ENCODE data around the gene PDE6G. TPM values are rescaled to one million over a fixed set of nuclear protein-coding genes. Genes with fewer than 3 reads are reported as not detected.
"Not testable (repeated sequence)": the region's sequence is repeated elsewhere in the genome, so short reads cannot be mapped to it uniquely, and the experiment has no call there.

PDE6G gene
- total RNA-seq, 2 experiments from 2014 or later, result 10.0 to 10.9 TPM

DNA sequence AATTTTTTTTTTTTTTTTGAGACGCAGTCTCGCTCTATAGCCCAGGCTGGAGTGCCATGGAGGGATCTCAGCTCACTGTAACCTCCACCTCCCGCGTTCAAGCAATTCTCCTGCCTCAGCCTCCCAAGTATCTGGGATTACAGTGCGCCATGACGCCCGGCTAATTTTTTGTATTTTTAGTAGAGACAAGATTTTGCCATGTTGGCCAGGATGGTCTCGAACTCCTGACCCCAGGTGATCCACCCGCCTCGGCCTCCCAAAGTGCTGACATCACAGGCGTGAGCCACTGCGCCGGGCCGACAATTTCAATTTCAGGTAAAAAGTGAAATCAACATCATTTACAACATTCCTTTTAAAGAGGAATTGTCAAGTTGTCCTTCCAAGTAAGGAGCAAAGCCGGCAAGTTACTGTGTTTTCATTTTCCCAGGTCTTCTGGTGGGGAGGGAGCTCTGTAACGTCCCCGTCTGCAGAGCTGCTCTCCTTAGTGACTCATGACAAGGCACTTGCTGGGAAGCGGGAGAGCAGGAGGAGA lies 20.3 kb downstream of the PDE6G start:
- H3K4me1 Mint-ChIP-seq, result peaks cover 27% of the 10 kb centered on the region
- H3K9me3 Mint-ChIP-seq, result no peaks in the 10 kb centered on the region
- CTCF ChIA-PET, result interaction anchor here (1.0 to 1.2 kb wide), 2 partner anchors 35 to 384 kb away, joined by 3 to 4 read pairs; no protein-coding TSS in a partner anchor
- H3K36me3 Mint-ChIP-seq (ENCODE audit: low read depth), result peaks cover 16% of the 10 kb centered on the region
- no peak for DNase-seq
- POLR2A ChIA-PET, result interaction anchor here (0.6 to 3.5 kb wide), 9 partner anchors 11 to 67 kb away, joined by 4 to 26 read pairs (median 4); partner anchors contain the start of genes ARL16, CCDC137, HGS and MRPL12
- peak overlapping the region; percentile 83 for H3K27ac Mint-ChIP-seq
- H3K27me3 Mint-ChIP-seq, result no peaks in the 10 kb centered on the region
- peak overlapping the region; percentile 98 for H3K4me3 Mint-ChIP-seq

DNA sequence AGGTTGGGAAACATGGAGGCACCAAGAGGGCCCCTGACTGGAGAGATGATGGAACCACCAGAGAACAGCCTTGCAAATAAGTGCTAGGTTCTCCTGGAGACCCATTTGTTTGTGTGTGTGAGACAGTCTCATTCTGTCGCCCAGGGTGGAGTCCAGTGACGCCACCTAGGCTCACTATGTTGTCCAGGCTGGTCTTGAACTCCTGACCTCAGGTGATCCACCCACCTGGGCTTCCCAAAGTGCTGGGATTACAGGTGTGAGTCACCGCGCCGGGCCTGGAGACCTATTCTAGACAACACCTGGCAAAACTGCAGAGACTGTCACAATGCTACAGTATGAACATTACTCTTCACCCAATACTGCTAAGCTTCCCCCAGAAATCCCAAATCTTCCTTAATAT lies 20.9 kb downstream of the PDE6G start:
- ChIA-PET POLR2A (interaction anchor here (0.6 to 3.5 kb wide), 5 partner anchors 11 to 67 kb away, joined by 4 to 26 read pairs (median 8); partner anchors contain the start of genes CCDC137, MRPL12 and OXLD1), CTCF (interaction anchor here (1.2 kb wide), 1 partner anchor 384 kb away, joined by 3 read pairs; no protein-coding TSS in a partner anchor)
- Mint-ChIP-seq H3K4me1 (peaks cover 27% of the 10 kb centered on the region), H3K27me3 (no peaks in the 10 kb centered on the region), H3K9me3 (no peaks in the 10 kb centered on the region), H3K27ac (peak overlapping the region; percentile 83), H3K36me3 (ENCODE audit: low read depth) (peaks cover 16% of the 10 kb centered on the region), H3K4me3 (peak overlapping the region; percentile 98)
- DNase-seq, result no peak

DNA sequence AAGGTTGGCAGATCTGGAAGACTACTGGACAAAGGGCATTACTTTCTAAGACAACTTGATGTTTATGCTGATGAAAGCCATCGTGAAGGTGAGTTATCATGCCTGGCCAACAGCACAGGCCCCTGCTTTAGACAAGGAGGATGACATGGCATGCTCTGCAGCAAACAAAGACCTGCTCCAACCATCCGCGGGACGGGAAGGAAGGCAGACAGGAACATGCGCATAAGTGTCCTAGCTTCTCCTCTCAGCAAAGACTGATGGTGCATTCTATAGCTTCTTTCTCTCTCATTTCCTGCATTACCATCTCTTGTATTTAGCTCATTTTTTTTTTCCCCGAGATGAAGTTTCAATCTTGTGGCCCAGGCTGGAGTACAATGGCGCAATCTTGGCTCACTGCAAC lies 24.9 kb downstream of the PDE6G start:
- peaks cover 32% of the 10 kb centered on the region for H3K36me3 Mint-ChIP-seq (ENCODE audit: low read depth)
- no peaks in the 10 kb centered on the region for H3K9me3 Mint-ChIP-seq
- H3K27me3 Mint-ChIP-seq, result no peaks in the 10 kb centered on the region
- DNase-seq, result no peak
- H3K4me3 Mint-ChIP-seq, result no peak overlapping the region
- POLR2A ChIA-PET, result interaction anchor here (0.6 to 1.0 kb wide), 3 partner anchors 16 to 74 kb away, joined by 3 read pairs; partner anchors contain the start of genes CCDC137 and OXLD1
- peaks cover 25% of the 10 kb centered on the region for H3K4me1 Mint-ChIP-seq
- CTCF ChIA-PET, result interaction anchor here (2.0 kb wide), 1 partner anchor 31 kb away, joined by 5 read pairs; no protein-coding TSS in a partner anchor
- H3K27ac Mint-ChIP-seq, result peak overlapping the region; percentile 47

DNA sequence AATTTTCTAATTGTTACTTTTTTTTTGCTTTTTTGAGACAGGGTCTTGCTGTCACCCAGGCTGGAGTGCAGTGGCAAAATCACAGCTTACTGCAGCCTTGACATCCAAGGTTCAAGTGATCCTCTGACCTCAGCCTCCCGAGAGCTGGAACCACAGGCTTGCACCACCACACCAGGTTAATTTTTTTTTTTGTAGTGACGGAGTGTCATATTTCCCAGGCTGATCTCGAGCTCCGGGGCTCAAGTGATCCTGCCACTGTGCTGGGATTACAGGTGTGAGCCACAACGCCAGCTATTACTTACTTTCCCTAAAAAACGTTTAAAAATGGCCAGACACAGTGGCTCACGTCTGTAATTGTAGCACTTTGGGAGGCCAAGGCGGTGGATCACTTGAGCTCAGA lies 26.1 kb downstream of the PDE6G start:
- H3K4me3 Mint-ChIP-seq, result no peak overlapping the region
- H3K27me3 Mint-ChIP-seq, result no peaks in the 10 kb centered on the region
- H3K4me1 Mint-ChIP-seq, result peaks cover 15% of the 10 kb centered on the region
- POLR2A ChIA-PET, result no interaction called here
- CTCF ChIA-PET, result no interaction called here
- DNase-seq, result no peak
- H3K9me3 Mint-ChIP-seq, result no peaks in the 10 kb centered on the region
- no peak overlapping the region for H3K27ac Mint-ChIP-seq
- peaks cover 34% of the 10 kb centered on the region for H3K36me3 Mint-ChIP-seq (ENCODE audit: low read depth)

DNA sequence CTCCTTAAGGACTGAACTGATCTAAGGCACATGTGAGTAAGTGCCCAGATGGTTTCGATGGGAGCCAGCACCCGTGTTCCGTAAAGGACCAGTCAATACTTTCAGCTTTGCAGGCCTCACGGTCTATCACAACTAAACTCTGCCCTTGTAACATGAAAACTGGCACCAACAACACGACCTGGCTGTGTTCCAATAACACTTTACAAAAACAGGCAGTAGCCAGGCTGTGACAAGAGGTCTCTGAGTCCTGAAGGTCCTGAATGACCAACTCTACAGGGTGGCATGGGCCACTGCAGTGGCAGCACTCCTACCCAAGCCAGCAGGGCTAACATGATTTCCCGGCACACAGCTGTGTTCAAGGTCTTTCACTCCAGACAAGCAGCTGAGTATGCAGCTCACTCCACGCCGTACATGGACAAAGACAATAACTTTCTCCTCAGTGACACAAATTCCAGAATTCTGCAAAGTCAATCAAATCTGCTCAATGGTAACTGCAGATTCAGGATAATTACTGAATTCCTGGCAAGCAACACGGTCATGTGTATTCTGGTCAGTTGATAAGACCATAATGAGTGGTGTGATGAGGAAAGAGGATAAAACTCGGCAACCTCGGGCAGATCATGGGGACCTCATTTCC lies 34.7 kb downstream of the PDE6G start:
- peaks cover 9% of the 10 kb centered on the region for H3K4me1 Mint-ChIP-seq
- ChIA-PET CTCF (no interaction called here), POLR2A (interaction anchor here (1.1 kb wide), 1 partner anchor 15 kb away, joined by 4 read pairs; the partner anchor contains the start of gene NPLOC4)
- no peak overlapping the region for H3K4me3 Mint-ChIP-seq
- H3K27me3 Mint-ChIP-seq, result no peaks in the 10 kb centered on the region
- H3K27ac Mint-ChIP-seq, result no peak overlapping the region
- no peaks in the 10 kb centered on the region for H3K9me3 Mint-ChIP-seq
- DNase-seq, result no peak
- peaks cover 58% of the 10 kb centered on the region for H3K36me3 Mint-ChIP-seq (ENCODE audit: low read depth)

DNA sequence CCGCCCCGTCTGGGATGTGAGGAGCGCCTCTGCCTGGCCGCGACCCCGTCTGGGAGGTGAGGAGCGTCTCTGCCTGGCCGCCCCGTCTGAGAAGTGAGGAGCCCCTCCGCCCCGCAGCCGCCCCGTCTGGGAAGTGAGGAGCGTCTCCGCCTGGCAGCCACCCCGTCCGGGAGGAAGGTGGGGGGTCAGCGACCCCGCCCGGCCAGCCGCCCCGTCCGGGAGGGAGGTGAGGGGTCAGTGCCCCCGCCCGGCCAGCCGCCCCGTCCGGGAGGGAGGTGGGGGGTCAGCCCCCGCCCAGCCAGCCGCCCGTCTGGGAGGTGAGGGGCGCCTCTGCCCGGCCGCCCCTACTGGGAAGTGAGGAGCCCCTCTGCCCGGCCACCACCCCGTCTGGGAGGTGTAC lies 38.0 kb downstream of the PDE6G start:
- H3K4me3 Mint-ChIP-seq, CTCF ChIA-PET, H3K27me3 Mint-ChIP-seq, H3K27ac Mint-ChIP-seq, H3K9me3 Mint-ChIP-seq, POLR2A ChIA-PET, DNase-seq: not testable (repeated sequence)
- H3K4me1 Mint-ChIP-seq, result peaks cover 12% of the 10 kb centered on the region
- peaks cover 56% of the 10 kb centered on the region for H3K36me3 Mint-ChIP-seq (ENCODE audit: low read depth)

DNA sequence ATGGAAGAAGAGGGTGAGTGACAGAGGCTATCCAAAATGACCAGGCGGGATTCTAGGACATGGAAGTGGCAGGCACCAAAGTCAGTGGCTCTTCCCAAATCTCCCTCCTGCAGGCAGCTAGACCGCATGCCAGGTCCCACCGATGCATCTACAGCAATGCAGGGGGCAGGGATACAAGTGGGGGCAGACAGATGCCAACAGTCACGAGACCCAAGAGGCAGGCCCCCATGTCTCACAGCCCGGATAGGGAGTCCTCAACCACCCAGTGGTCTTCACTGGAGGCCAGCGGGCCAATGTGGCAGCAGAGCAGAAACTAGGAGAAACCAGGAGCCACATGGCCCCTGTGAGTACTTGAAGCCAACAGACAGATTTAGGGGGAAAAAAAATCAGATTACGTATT lies 39.5 kb downstream of the PDE6G start:
- H3K27ac Mint-ChIP-seq, result no peak overlapping the region

DNA sequence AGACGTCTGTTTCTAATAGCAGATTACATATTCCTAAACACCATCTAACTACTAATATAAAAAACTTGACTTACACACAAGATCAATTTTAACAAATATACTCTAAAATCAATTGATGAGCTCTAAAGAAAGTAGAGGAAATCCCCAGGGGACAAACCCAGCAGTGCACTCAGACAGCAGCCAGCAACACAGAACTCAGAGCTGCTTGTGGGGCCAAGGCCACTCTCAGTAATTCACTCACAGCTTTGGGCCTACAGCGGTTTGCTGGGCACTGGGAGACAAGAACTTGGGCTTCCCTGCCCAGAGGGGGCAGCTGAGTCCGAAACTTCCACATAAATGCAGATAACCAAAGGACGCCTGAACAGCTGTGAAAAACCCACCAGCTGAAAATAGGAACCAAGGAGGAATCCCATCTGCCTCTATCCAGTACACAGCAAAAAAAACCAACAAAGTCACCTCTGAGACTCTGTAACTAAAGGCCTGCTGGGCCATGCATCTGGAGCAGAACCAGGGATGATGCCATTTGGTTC lies 40.9 kb downstream of the PDE6G start:
- H3K36me3 Mint-ChIP-seq (ENCODE audit: low read depth), result peaks cover 49% of the 10 kb centered on the region

More for the DNA sequence above, 39.5 kb downstream of the PDE6G start:
- no peak overlapping the region for H3K4me3 Mint-ChIP-seq
- no peak for DNase-seq
- H3K27me3 Mint-ChIP-seq, result no peaks in the 10 kb centered on the region
- ChIA-PET POLR2A (no interaction called here), CTCF (no interaction called here)
- peaks cover 12% of the 10 kb centered on the region for H3K4me1 Mint-ChIP-seq
- H3K9me3 Mint-ChIP-seq, result no peaks in the 10 kb centered on the region
- peaks cover 62% of the 10 kb centered on the region for H3K36me3 Mint-ChIP-seq (ENCODE audit: low read depth)

DNA sequence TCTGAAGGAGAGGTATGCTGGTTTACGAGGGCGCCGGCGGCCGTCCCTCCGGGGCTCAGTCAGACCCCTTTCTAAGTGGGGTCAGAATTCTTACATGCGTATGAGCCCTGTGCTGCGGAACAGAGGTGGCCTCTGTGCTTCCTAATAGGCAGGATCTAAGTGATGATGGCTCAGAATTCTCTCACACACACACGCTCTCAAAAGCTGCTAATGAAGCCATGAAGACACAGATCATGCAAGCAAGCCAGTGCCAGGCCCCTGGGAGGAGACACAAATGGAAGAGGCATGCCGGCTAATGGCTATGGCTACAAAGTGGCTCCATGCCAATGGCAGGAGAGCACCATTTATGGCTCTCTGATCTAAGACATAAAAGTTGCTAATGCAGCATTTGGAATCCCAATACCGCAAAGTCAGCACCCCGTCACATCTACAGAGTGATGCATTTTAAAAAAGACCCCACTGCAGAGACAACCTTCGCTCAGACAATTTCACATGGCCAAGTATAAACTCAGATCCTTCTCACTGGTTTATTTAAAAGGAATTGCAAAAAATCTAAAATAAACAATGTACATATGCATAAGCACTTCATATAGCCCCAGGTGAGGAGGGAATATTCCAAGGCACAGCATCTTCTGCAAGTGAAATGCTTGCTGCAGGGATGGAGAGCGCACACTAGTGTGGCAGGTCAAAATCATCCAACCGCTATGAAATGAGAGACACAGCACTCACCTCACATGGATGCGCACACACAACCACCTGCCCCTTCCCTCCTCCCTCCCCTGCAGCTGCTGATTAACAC lies 44.0 kb downstream of the PDE6G start:
- CTCF ChIA-PET, result interaction anchor here (0.9 to 3.6 kb wide), 3 partner anchors 11 to 53 kb away, joined by 3 to 17 read pairs (median 3); no protein-coding TSS in a partner anchor
- Mint-ChIP-seq H3K4me1 (peaks cover 26% of the 10 kb centered on the region), H3K4me3 (no peak overlapping the region), H3K27ac (no peak overlapping the region), H3K9me3 (no peaks in the 10 kb centered on the region), H3K36me3 (ENCODE audit: low read depth) (peaks cover 59% of the 10 kb centered on the region), H3K27me3 (no peaks in the 10 kb centered on the region)
- POLR2A ChIA-PET, result interaction anchor here (1.4 kb wide), 1 partner anchor 12 kb away, joined by 4 read pairs; no protein-coding TSS in a partner anchor
- no peak for DNase-seq

More for the DNA sequence above, 40.9 kb downstream of the PDE6G start:
- CTCF ChIA-PET, result interaction anchor here (3.6 kb wide), 1 partner anchor 14 kb away, joined by 17 read pairs; no protein-coding TSS in a partner anchor
- POLR2A ChIA-PET, result interaction anchor here (1.2 kb wide), 1 partner anchor 16 kb away, joined by 3 read pairs; no protein-coding TSS in a partner anchor
- Mint-ChIP-seq H3K27ac (no peak overlapping the region), H3K9me3 (no peaks in the 10 kb centered on the region), H3K4me1 (peaks cover 12% of the 10 kb centered on the region), H3K27me3 (no peaks in the 10 kb centered on the region), H3K4me3 (no peak overlapping the region)
- DNase-seq, result no peak

DNA sequence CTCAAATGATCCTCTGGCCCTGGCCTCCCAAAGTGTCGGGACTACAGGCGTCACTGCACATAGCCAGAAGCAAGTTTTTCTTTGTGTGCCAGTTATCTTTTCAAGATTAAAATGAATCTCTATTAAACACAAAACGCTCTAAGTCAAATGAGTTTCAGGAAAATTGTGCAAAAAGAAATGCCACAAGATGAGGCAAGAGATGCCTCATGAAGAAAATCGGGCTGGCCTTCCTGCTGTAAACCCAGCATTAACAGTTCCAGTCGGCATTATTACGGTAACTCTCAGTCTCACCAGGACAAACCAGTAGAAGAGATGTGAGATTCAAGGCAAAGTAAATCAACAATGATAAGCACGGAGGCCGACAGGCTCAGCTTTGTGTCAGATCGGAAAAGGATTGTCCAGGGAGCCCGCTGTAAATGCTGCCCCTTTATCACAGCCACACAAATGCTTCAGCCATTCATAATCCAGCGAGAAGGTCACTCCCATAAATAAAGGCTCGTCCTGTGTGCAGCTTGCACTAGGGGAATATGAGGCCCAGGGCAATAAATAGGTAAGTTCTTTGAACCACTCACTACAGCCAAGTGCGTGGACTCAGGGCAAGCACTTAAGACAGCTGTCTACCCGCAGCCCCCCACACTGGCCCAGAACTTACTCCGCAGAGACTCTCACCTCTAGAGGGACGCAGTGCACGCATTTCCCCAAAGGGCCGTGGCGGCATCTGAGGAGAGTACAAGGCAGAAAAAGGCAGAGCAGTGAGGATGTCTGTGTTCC lies 46.6 kb downstream of the PDE6G start:
- peaks cover 59% of the 10 kb centered on the region for H3K36me3 Mint-ChIP-seq (ENCODE audit: low read depth)
- POLR2A ChIA-PET, result no interaction called here
- H3K27ac Mint-ChIP-seq, result no peak overlapping the region

DNA sequence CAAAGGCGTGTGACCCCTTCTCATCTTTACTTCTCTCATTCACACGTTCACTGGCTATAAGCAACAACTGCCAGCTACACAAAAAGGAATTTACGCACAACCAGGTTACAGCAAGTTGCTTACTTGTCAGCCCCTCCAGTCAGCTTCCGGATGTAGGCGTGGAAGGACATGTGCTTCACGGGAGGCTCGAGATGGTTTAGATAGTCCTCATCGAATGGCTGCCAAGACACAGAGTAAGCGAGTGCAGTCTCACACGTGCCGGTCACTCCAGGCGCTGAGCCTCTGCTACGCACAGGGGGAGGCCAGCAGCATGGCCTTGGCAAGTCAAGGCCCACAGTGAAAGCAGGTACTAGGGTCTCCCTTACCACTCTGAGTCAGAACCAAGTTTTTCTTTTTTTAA lies 47.7 kb downstream of the PDE6G start:
- DNase-seq, result no peak
- Mint-ChIP-seq H3K27ac (no peak overlapping the region), H3K4me3 (no peak overlapping the region), H3K36me3 (ENCODE audit: low read depth) (peaks cover 59% of the 10 kb centered on the region), H3K27me3 (no peaks in the 10 kb centered on the region), H3K9me3 (no peaks in the 10 kb centered on the region), H3K4me1 (peaks cover 14% of the 10 kb centered on the region)
- POLR2A ChIA-PET, result interaction anchor here (1.3 kb wide), 1 partner anchor 57 kb away, joined by 3 read pairs; no protein-coding TSS in a partner anchor
- CTCF ChIA-PET, result interaction anchor here (0.7 to 1.5 kb wide), 3 partner anchors 9 to 11 kb away, joined by 3 to 6 read pairs (median 3); no protein-coding TSS in a partner anchor

More for the DNA sequence above, 46.6 kb downstream of the PDE6G start:
- no peak overlapping the region for H3K4me3 Mint-ChIP-seq
- H3K9me3 Mint-ChIP-seq, result no peaks in the 10 kb centered on the region
- H3K4me1 Mint-ChIP-seq, result peaks cover 19% of the 10 kb centered on the region
- no peak for DNase-seq
- CTCF ChIA-PET, result interaction anchor here (1.5 kb wide), 1 partner anchor 10 kb away, joined by 6 read pairs; no protein-coding TSS in a partner anchor
- H3K27me3 Mint-ChIP-seq, result no peaks in the 10 kb centered on the region

DNA sequence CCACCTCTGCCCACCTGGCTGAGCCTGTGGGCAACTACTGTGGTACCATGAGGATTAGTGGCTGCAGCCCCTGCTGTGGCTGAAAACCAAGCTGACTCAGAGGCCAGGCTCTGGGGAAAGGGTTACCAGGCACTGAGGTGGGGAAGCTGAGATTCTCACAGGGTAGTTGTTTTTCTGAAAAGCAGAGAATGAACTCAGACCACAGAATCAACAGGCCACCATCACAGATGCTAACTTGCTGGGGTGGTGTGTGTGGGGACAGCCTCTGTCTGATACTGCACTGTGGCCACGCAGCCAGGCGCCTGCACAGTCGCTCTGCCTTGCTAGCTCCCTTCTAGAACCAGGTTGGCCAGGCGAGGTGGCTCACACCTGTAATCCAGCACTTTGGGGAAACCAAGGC lies 48.3 kb downstream of the PDE6G start:
- Mint-ChIP-seq H3K27ac (peak overlapping the region; percentile 21), H3K4me3 (no peak overlapping the region), H3K27me3 (no peaks in the 10 kb centered on the region), H3K9me3 (no peaks in the 10 kb centered on the region), H3K36me3 (ENCODE audit: low read depth) (peaks cover 57% of the 10 kb centered on the region), H3K4me1 (peaks cover 14% of the 10 kb centered on the region)
- POLR2A ChIA-PET, result interaction anchor here (1.3 kb wide), 1 partner anchor 57 kb away, joined by 3 read pairs; no protein-coding TSS in a partner anchor
- DNase-seq, result no peak
- CTCF ChIA-PET, result interaction anchor here (0.9 to 1.5 kb wide), 3 partner anchors 9 to 11 kb away, joined by 3 to 6 read pairs (median 3); no protein-coding TSS in a partner anchor

Measured in activated CD4-positive, alpha-beta memory T cell treated with anti-CD3 and anti-CD28 coated beads, Interleukin-2, amount 10 ng/mL, durations not matched to agents 7 days and 5 days (primary cell).